ENCODE results near the gene SH3BGRL2. TPM values are rescaled to one million over a fixed set of nuclear protein-coding genes. Genes with fewer than 3 reads are reported as not detected.

Gene SH3BGRL2
- total and polyA plus RNA-seq, 4 donors: 23.8 to 71.3 (median 34.3) TPM

DNA sequence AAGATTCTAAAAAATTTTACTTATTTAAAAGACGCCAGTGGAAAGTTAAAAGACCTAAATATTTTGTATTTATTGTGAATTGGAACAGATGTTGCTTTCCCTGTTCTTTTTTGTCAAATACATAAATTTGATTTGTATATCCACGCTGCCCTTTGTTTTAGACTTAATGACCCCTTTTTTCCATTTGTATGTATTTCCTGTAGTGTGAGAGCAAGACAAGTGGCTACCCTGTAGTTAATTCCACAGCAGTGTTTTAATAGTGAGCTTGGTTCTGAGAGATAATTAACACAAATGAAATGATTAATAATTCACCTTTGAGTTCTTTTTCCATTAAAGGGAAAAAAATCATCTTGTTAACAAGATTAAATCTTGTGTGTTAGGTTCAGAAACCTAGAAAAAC is 16.6 kb downstream of the SH3BGRL2 start:
- Histone ChIP-seq H3K27ac (ENCODE audit: low read depth in 1 of 2, low read length in 2 of 2) (no peak overlapping the region), H3K27me3 (ENCODE audit: control insufficient read depth in 4 of 4, insufficient read depth in 4 of 4, low read length in 3 of 4) (no peaks in the 10 kb centered on the region)

DNA sequence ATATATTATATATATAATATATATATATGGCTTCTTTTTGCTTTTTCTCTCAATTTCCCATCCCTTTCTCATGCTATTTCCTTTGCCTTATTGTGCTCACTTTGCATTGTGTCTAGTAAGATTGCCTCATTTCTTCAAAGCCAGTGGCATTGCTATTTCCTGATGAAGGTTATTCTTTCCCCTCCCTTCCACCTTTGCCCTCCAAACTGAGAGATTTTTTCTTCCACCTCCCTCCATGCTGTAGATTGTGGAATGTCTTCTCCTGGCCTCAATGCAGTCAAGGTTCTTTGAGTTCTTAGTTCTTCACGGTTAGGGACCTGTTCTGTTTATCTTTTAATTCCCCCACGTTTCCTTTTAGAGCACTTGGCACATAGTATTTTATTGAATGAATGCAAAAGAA is 17.2 kb downstream of the SH3BGRL2 start:
- DNase-seq (ENCODE audit: low spot score): no peak
- Histone ChIP-seq H3K9ac (ENCODE audit: low read depth in 1 of 2, low read length in 2 of 2) (no peak overlapping the region), H3K27ac (ENCODE audit: low read depth in 1 of 2, low read length in 2 of 2) (no peak overlapping the region), H3K4me1 (ENCODE audit: control insufficient read depth in 4 of 4, insufficient read depth in 4 of 4, low read length in 3 of 4) (peaks cover 0 to 2% (median 0%) of the 10 kb centered on the region in 4 donors), H3K36me3 (ENCODE audit: control insufficient read depth in 4 of 4, insufficient read depth in 3 of 4, low read depth in 1 of 4, low read length in 3 of 4) (peaks cover 0 to 3% (median 0%) of the 10 kb centered on the region in 4 donors), H3K9me3 (ENCODE audit: control insufficient read depth in 4 of 4, low read length in 3 of 4) (no peaks in the 10 kb centered on the region), H3K27me3 (ENCODE audit: control insufficient read depth in 4 of 4, insufficient read depth in 4 of 4, low read length in 3 of 4) (no peaks in the 10 kb centered on the region), H3K4me3 (ENCODE audit: low read depth in 1 of 3, low read length in 3 of 3) (no peak overlapping the region)
- TF ChIP-seq FOXA2 (IDR thresholded peaks at IDR 0.05) (no peak), JUND (IDR thresholded peaks at IDR 0.05) (no peak), NR2F2 (IDR thresholded peaks at IDR 0.05) (no peak), FOXA1 (IDR thresholded peaks at IDR 0.05) (no peak), HNF4A (conservative IDR thresholded peaks at IDR 0.05) (no peak), SP1 (IDR thresholded peaks at IDR 0.05) (no peak), TAF1 (conservative IDR thresholded peaks at IDR 0.05) (no peak), RAD21 (IDR thresholded peaks at IDR 0.05) (no peak), EGR1 (IDR thresholded peaks at IDR 0.05; ENCODE audit: low read depth in 2 of 2) (no peak), GABPA (IDR thresholded peaks at IDR 0.05 in 1 of 2, conservative IDR thresholded peaks at IDR 0.05 in 1 of 2) (no peak), YY1 (IDR thresholded peaks at IDR 0.05) (no peak)
- TF ChIP-seq, protein P1, sequence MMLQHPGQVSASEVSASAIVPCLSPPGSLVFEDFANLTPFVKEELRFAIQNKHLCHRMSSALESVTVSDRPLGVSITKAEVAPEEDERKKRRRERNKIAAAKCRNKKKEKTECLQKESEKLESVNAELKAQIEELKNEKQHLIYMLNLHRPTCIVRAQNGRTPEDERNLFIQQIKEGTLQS (IDR thresholded peaks at IDR 0.05): no peak
- TF ChIP-seq, protein P2, sequence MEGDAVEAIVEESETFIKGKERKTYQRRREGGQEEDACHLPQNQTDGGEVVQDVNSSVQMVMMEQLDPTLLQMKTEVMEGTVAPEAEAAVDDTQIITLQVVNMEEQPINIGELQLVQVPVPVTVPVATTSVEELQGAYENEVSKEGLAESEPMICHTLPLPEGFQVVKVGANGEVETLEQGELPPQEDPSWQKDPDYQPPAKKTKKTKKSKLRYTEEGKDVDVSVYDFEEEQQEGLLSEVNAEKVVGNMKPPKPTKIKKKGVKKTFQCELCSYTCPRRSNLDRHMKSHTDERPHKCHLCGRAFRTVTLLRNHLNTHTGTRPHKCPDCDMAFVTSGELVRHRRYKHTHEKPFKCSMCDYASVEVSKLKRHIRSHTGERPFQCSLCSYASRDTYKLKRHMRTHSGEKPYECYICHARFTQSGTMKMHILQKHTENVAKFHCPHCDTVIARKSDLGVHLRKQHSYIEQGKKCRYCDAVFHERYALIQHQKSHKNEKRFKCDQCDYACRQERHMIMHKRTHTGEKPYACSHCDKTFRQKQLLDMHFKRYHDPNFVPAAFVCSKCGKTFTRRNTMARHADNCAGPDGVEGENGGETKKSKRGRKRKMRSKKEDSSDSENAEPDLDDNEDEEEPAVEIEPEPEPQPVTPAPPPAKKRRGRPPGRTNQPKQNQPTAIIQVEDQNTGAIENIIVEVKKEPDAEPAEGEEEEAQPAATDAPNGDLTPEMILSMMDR (IDR thresholded peaks at IDR 0.05; ENCODE audit: low read depth, low read length, missing input control): no peak
- TF ChIP-seq, protein P3, sequence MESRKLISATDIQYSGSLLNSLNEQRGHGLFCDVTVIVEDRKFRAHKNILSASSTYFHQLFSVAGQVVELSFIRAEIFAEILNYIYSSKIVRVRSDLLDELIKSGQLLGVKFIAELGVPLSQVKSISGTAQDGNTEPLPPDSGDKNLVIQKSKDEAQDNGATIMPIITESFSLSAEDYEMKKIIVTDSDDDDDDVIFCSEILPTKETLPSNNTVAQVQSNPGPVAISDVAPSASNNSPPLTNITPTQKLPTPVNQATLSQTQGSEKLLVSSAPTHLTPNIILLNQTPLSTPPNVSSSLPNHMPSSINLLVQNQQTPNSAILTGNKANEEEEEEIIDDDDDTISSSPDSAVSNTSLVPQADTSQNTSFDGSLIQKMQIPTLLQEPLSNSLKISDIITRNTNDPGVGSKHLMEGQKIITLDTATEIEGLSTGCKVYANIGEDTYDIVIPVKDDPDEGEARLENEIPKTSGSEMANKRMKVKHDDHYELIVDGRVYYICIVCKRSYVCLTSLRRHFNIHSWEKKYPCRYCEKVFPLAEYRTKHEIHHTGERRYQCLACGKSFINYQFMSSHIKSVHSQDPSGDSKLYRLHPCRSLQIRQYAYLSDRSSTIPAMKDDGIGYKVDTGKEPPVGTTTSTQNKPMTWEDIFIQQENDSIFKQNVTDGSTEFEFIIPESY (IDR thresholded peaks at IDR 0.05): no peak
- TF ChIP-seq, protein P4, sequence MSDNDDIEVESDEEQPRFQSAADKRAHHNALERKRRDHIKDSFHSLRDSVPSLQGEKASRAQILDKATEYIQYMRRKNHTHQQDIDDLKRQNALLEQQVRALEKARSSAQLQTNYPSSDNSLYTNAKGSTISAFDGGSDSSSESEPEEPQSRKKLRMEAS (IDR thresholded peaks at IDR 0.05): no peak
- TF ChIP-seq, protein P5, sequence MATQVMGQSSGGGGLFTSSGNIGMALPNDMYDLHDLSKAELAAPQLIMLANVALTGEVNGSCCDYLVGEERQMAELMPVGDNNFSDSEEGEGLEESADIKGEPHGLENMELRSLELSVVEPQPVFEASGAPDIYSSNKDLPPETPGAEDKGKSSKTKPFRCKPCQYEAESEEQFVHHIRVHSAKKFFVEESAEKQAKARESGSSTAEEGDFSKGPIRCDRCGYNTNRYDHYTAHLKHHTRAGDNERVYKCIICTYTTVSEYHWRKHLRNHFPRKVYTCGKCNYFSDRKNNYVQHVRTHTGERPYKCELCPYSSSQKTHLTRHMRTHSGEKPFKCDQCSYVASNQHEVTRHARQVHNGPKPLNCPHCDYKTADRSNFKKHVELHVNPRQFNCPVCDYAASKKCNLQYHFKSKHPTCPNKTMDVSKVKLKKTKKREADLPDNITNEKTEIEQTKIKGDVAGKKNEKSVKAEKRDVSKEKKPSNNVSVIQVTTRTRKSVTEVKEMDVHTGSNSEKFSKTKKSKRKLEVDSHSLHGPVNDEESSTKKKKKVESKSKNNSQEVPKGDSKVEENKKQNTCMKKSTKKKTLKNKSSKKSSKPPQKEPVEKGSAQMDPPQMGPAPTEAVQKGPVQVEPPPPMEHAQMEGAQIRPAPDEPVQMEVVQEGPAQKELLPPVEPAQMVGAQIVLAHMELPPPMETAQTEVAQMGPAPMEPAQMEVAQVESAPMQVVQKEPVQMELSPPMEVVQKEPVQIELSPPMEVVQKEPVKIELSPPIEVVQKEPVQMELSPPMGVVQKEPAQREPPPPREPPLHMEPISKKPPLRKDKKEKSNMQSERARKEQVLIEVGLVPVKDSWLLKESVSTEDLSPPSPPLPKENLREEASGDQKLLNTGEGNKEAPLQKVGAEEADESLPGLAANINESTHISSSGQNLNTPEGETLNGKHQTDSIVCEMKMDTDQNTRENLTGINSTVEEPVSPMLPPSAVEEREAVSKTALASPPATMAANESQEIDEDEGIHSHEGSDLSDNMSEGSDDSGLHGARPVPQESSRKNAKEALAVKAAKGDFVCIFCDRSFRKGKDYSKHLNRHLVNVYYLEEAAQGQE (IDR thresholded peaks at IDR 0.05): no peak
- WGBS: 32% methylated on average over 2 of the region's 2 CpGs

More for the DNA sequence above, 16.6 kb downstream of the SH3BGRL2 start:
- TF ChIP-seq RXRA (IDR thresholded peaks at IDR 0.05) (no peak), FOXA2 (IDR thresholded peaks at IDR 0.05) (no peak), HNF4A (conservative IDR thresholded peaks at IDR 0.05) (no peak), RAD21 (IDR thresholded peaks at IDR 0.05) (no peak), YY1 (IDR thresholded peaks at IDR 0.05) (no peak)
- TF ChIP-seq, protein P1 (IDR thresholded peaks at IDR 0.05): no peak
- TF ChIP-seq, protein P5 (IDR thresholded peaks at IDR 0.05): no peak
- H3K36me3 ChIP-seq (ENCODE audit: control insufficient read depth in 4 of 4, insufficient read depth in 3 of 4, low read depth in 1 of 4, low read length in 3 of 4): peaks cover 0 to 3% (median 0%) of the 10 kb centered on the region in 4 donors
- no peak overlapping the region for H3K9ac ChIP-seq (ENCODE audit: low read depth in 1 of 2, low read length in 2 of 2)
- WGBS: 93% methylated on average over 2 of the region's 2 CpGs
- H3K9me3 ChIP-seq (ENCODE audit: control insufficient read depth in 4 of 4, low read length in 3 of 4): no peaks in the 10 kb centered on the region
- H3K4me3 ChIP-seq (ENCODE audit: low read depth in 1 of 3, low read length in 3 of 3): no peak overlapping the region
- no peak for DNase-seq (ENCODE audit: low spot score)
- peaks cover 0 to 2% (median 0%) of the 10 kb centered on the region in 4 donors for H3K4me1 ChIP-seq (ENCODE audit: control insufficient read depth in 4 of 4, insufficient read depth in 4 of 4, low read length in 3 of 4)

Data from liver (tissue), 9 donors.